Activated T-cell treated with anti-CD3 and anti-CD28 coated beads, Interleukin-2, amount 50 U/mL, for 72 hours (primary cell): ENCODE measurements around the gene ITGB3. TPM values are rescaled to one million over a fixed set of nuclear protein-coding genes. Genes with fewer than 3 reads are reported as not detected.
"Not testable (repeated sequence)": the region's sequence is repeated elsewhere in the genome, so short reads cannot be mapped to it uniquely, and the experiment has no call there.

ENCODE experiments used
- ATAC-seq, 2 donors: fragments of 150-1000 bp; cut with Tn5 transposase; replicated peaks in 1 of 2; 2 replicates each; pipeline ENCODE4 v1.10.0; 2021; ENCODE audit warnings: moderate library complexity in 2 of 2, mild to moderate bottlenecking in 1 of 2
- DNase-seq, 2 donors: peaks; one replicate each; pipeline ENCODE4 v3.0.0; 2021 to 2022; ENCODE audit warnings: mixed read lengths in 1 of 2
- H3K27ac Mint-ChIP-seq: one replicate; pipeline ENCODE4 v1.8.0; 2022; ENCODE audit warnings: mild to moderate bottlenecking, moderate library complexity, mixed read lengths
- H3K27me3 Mint-ChIP-seq: one replicate; pipeline ENCODE4 v1.8.0; 2022; ENCODE audit warnings: low read depth, mixed read lengths
- H3K36me3 Mint-ChIP-seq, 2 donors: one replicate each; pipeline ENCODE4 v1.8.0; 2022; ENCODE audit warnings: mixed read lengths in 2 of 2, mild to moderate bottlenecking in 1 of 2; ENCODE audit not compliant: insufficient read depth in 2 of 2
- H3K4me1 Mint-ChIP-seq: one replicate; pipeline ENCODE4 v1.8.0; 2022; ENCODE audit warnings: low read depth, mixed read lengths
- H3K4me3 Mint-ChIP-seq, 2 donors: one replicate each; pipeline ENCODE4 v1.8.0; 2022; ENCODE audit warnings: mild to moderate bottlenecking in 2 of 2, mixed read lengths in 2 of 2, moderate library complexity in 2 of 2
- H3K9me3 Mint-ChIP-seq, 2 donors: one replicate each; pipeline ENCODE4 v1.8.0; 2022; ENCODE audit warnings: mixed read lengths in 2 of 2
- total RNA-seq, 2 donors: library from RNA; stranded (reverse); gene quantifications; one replicate each; pipeline ENCODE4 v1.2.3, GENCODE V29; 2022

Gene ITGB3
- total RNA-seq, 2 donors from 2014 or later = not detected

DNA sequence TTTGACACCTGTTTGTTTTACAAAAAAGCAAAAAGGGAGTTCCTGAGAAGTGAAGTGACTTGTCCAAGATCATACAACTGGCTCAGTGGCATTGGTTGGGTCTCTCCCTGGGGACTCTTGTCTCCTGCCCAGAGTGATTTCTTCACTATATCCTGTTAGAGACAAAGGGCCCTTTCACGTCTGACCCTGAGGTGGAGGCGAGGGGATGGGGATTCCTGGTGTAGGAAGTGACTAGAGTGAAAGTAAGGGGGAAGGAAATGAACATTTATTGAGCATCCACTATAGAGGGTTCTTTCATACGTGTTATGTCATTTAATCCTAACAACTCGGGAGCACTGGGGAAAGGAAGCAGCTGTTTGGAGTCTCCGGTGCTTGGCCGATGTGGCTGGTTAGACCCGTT lies 9.0 kb downstream of the ITGB3 start:
- DNase-seq = no peak
- Mint-ChIP-seq H3K27me3 (peaks cover 34% of the 10 kb centered on the region), H3K4me3 (no peak overlapping the region), H3K4me1 (peaks cover 6% of the 10 kb centered on the region), H3K36me3 (no peaks in the 10 kb centered on the region), H3K9me3 (peaks cover 0 to 2% of the 10 kb centered on the region in 2 donors), H3K27ac (no peak overlapping the region)
- no peak for ATAC-seq

DNA sequence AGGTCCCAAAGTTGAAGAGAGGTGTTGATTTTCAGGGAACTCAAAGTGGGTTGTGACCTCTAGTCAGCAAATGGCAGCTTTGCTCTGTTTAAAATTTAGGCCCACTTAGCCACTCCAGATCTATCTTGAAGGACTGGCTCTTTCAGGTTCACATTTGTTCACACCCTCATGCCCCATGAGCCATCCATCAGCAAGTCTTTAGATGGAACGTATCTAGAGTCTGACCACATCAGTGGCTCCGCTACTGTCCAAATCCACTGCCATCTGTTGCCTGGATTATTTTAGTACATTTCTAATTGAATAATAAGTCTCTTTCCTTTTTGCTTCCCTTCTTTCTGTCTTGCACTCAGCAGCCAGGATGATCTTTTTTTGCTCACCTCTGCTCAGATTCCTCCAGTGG lies 10.5 kb downstream of the ITGB3 start:
- peaks cover 20% of the 10 kb centered on the region for H3K27me3 Mint-ChIP-seq
- no peak overlapping the region for H3K4me3 Mint-ChIP-seq
- peaks cover 0 to 1% of the 10 kb centered on the region in 2 donors for H3K36me3 Mint-ChIP-seq
- no peaks in the 10 kb centered on the region for H3K4me1 Mint-ChIP-seq
- ATAC-seq (no peak), DNase-seq (no peak)
- H3K27ac Mint-ChIP-seq = no peak overlapping the region
- H3K9me3 Mint-ChIP-seq = peaks cover under 1 to 4% of the 10 kb centered on the region in 2 donors

GRCh38 chr17:47265983-47266541 lies 12.4 kb downstream of the ITGB3 start:
- H3K4me3 Mint-ChIP-seq = no peak overlapping the region
- peaks cover 3 to 6% of the 10 kb centered on the region in 2 donors for H3K36me3 Mint-ChIP-seq
- peaks cover 5 to 9% of the 10 kb centered on the region in 2 donors for H3K9me3 Mint-ChIP-seq
- peaks cover 12% of the 10 kb centered on the region for H3K27me3 Mint-ChIP-seq
- no peaks in the 10 kb centered on the region for H3K4me1 Mint-ChIP-seq
- ATAC-seq (peak in 1 of 2 donors; percentile 65), DNase-seq (no peak)
- H3K27ac Mint-ChIP-seq = no peak overlapping the region

DNA sequence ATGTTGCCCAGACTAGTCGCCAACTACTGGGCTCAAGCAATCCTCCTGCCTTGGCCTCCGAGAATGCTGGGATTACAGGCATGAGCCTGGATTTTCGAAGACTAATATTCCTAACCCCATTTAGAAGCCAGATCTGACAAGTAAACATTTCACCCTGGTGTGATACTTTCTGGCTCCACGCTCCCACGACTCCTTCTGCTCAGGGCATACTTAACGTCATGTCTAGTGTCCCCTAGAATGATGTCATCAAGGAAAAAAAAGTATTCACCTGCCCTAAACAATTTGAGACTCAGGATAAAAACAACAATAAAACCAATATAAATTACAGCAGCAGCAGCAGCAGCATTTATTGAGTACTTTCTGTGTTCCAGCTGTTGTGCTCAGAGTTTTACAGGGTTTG lies 13.2 kb downstream of the ITGB3 start:
- Mint-ChIP-seq H3K9me3 (peaks cover 5 to 9% of the 10 kb centered on the region in 2 donors), H3K4me3 (no peak overlapping the region), H3K27me3 (peaks cover 12% of the 10 kb centered on the region), H3K4me1 (no peaks in the 10 kb centered on the region), H3K27ac (no peak overlapping the region), H3K36me3 (peaks cover 3 to 6% of the 10 kb centered on the region in 2 donors)
- no peak for ATAC-seq
- DNase-seq = no peak

- peaks cover 3 to 6% of the 10 kb centered on the region in 2 donors for H3K36me3 Mint-ChIP-seq
- H3K27ac Mint-ChIP-seq = no peak overlapping the region
- no peak overlapping the region for H3K4me3 Mint-ChIP-seq
- DNase-seq (no peak), ATAC-seq (no peak)
- H3K4me1 Mint-ChIP-seq = no peaks in the 10 kb centered on the region
- peaks cover 10% of the 10 kb centered on the region for H3K27me3 Mint-ChIP-seq
- H3K9me3 Mint-ChIP-seq = peaks cover 5 to 9% of the 10 kb centered on the region in 2 donors
Observed at GRCh38 chr17:47267354-47267828, 13.8 kb downstream of the ITGB3 start.

GRCh38 chr17:47268964-47269363 lies 15.3 kb downstream of the ITGB3 start:
- not testable (repeated sequence) for H3K9me3 Mint-ChIP-seq, H3K36me3 Mint-ChIP-seq, H3K27ac Mint-ChIP-seq

GRCh38 chr17:47269561-47270280 lies 16.1 kb downstream of the ITGB3 start:
- H3K27me3 Mint-ChIP-seq = peaks cover 15% of the 10 kb centered on the region
- H3K4me1 Mint-ChIP-seq, DNase-seq, H3K27ac Mint-ChIP-seq, H3K4me3 Mint-ChIP-seq, ATAC-seq, H3K36me3 Mint-ChIP-seq, H3K9me3 Mint-ChIP-seq: not testable (repeated sequence)

More at GRCh38 chr17:47268964-47269363, 15.3 kb downstream of the ITGB3 start:
- not testable (repeated sequence) for H3K4me1 Mint-ChIP-seq, DNase-seq, H3K4me3 Mint-ChIP-seq, H3K27me3 Mint-ChIP-seq, ATAC-seq

DNA sequence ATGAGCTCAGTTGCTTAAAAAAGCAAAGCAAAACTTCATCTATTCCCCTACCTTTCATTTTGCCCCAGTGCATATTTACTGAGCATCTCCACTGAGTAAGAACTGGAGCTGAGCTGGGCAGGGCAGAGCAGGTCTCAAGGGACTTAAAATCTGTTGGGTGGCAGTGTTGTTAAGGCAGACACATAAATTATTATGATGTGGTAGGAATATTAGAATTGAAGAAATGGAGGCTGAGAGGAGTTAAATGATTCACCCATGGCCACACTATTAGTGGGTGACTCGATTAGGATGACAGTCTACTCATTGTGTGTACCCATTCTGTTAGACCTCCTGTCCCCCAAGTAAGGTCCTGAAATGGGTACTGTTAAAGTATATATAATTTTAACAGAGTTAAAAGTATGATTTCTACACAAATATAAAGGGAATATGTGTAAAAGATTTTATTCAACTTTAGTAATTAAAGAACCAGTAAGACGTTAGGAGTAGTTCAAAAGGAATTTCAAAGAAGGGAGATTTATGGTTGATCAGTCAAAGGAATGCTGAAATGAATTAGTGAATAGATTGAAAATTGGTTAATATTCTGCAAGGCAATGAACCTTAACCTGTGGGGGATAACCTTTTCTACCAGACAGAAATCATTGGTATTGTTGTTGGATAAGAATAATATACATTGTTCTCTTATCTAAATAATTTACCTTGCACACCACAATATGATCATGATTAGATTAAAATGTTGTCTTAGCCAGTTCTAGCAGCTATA lies 17.5 kb downstream of the ITGB3 start:
- Mint-ChIP-seq H3K36me3 (peaks cover 3 to 6% of the 10 kb centered on the region in 2 donors), H3K9me3 (peaks cover 5 to 9% of the 10 kb centered on the region in 2 donors), H3K27me3 (peaks cover 13% of the 10 kb centered on the region), H3K4me1 (no peaks in the 10 kb centered on the region), H3K4me3 (no peak overlapping the region), H3K27ac (no peak overlapping the region)
- no peak for ATAC-seq
- DNase-seq = no peak

- H3K27ac Mint-ChIP-seq = no peak overlapping the region
- DNase-seq (no peak), ATAC-seq (no peak)
- no peaks in the 10 kb centered on the region for H3K4me1 Mint-ChIP-seq
- H3K9me3 Mint-ChIP-seq = peaks cover 5 to 8% of the 10 kb centered on the region in 2 donors
- no peak overlapping the region for H3K4me3 Mint-ChIP-seq
- peaks cover 3 to 6% of the 10 kb centered on the region in 2 donors for H3K36me3 Mint-ChIP-seq
- H3K27me3 Mint-ChIP-seq = peaks cover 13% of the 10 kb centered on the region
Observed at GRCh38 chr17:47272491-47272890, 18.9 kb downstream of the ITGB3 start.

DNA sequence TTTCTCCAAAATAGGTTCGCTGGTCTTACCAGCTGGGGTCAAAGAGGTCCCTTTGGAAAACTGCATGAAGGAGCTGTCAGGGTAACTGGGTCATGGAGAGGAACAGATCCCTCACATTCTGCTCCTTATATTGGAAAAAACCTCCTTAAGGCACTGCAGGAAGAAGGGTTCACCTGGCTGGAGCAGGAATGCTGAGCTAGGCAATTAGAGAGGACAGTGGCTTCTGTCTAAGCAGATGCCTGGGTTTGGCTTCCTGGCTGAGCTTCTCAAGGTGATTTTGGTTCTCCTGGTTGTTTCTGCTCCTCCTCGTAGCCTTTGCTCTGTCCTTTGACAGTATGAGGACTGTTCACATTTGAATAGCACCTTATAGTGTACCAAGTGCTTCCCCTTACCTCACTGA lies 19.6 kb downstream of the ITGB3 start:
- ATAC-seq (no peak), DNase-seq (no peak)
- H3K4me1 Mint-ChIP-seq = no peaks in the 10 kb centered on the region
- H3K27ac Mint-ChIP-seq = no peak overlapping the region
- H3K36me3 Mint-ChIP-seq = peaks cover 3 to 5% of the 10 kb centered on the region in 2 donors
- H3K4me3 Mint-ChIP-seq = no peak overlapping the region
- H3K9me3 Mint-ChIP-seq = peaks cover 5% of the 10 kb centered on the region in 2 donors
- peaks cover 13% of the 10 kb centered on the region for H3K27me3 Mint-ChIP-seq

- Mint-ChIP-seq H3K27ac (no peak overlapping the region), H3K4me1 (peaks cover 5% of the 10 kb centered on the region), H3K27me3 (peaks cover 13% of the 10 kb centered on the region), H3K36me3 (peaks cover 0 to 1% of the 10 kb centered on the region in 2 donors), H3K9me3 (peaks cover 2% of the 10 kb centered on the region in 2 donors), H3K4me3 (no peak overlapping the region)
- DNase-seq (no peak), ATAC-seq (no peak)
Observed at GRCh38 chr17:47274319-47275069, 20.9 kb downstream of the ITGB3 start.

- H3K27me3 Mint-ChIP-seq = peaks cover 13% of the 10 kb centered on the region
- peaks cover 5% of the 10 kb centered on the region for H3K4me1 Mint-ChIP-seq
- no peaks in the 10 kb centered on the region for H3K9me3 Mint-ChIP-seq
- no peaks in the 10 kb centered on the region for H3K36me3 Mint-ChIP-seq
- ATAC-seq (no peak), DNase-seq (no peak)
- H3K27ac Mint-ChIP-seq = no peak overlapping the region
- no peak overlapping the region for H3K4me3 Mint-ChIP-seq
Observed at GRCh38 chr17:47275245-47275984, 21.8 kb downstream of the ITGB3 start.
